Measurements from ENCODE around the gene CABP2.

DNA sequence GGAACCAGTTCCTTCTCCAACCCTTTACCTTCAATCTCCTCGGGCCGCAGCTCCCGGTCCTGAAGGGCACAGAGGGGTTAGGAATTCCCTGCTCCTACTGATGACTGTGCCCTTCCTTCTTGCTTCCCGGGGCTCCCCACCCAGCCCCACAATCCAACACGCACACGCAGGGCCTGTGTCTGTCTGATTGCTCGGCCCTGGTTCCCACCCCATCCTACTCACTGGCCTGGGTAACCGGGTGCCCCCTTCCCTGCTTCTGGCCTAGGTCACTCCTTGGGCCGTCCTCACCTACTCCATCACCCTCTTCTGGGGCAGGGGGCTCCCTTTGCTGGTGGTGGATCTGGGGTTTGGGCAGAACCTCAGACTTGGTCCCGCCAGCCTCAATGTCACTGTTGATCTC, 1.3 kb downstream of the CABP2 start:
- TF ChIP-seq CTCF (IDR thresholded peaks at IDR 0.05) (no peak), POLR2A (IDR thresholded peaks at IDR 0.05) (no peak), POLR2AphosphoS5 (IDR thresholded peaks at IDR 0.05) (no peak)

All from transverse colon (tissue), 4 donors.